ENCODE measurements around the gene RTEL1.
"Not testable (repeated sequence)": the region's sequence is repeated elsewhere in the genome, so short reads cannot be mapped to it uniquely, and the experiment has no call there.

Gene RTEL1

GRCh38 chr20:63631426-63631825 is 26.7 kb upstream of the RTEL1 start:
- not testable (repeated sequence) for H3K79me2 ChIP-seq (ENCODE audit: control insufficient read depth, insufficient read depth, low read length); H3K36me3 ChIP-seq (ENCODE audit: control insufficient read depth, insufficient read depth, low read length); H3K9ac ChIP-seq (ENCODE audit: low read length); H3K4ac ChIP-seq (ENCODE audit: low read depth, low read length); H3K27ac ChIP-seq (ENCODE audit: low read depth, low read length); H3K79me1 ChIP-seq (ENCODE audit: low read length); H2AK5ac ChIP-seq (ENCODE audit: low read length); H3K4me1 ChIP-seq (ENCODE audit: control insufficient read depth, low read depth, low read length); H3K56ac ChIP-seq (ENCODE audit: low read length); H2BK15ac ChIP-seq (replicated peaks; ENCODE audit: low read depth); H4K8ac ChIP-seq (ENCODE audit: low read depth, low read length); H3K27me3 ChIP-seq (ENCODE audit: insufficient read depth, low read length, poor library complexity); H2BK5ac ChIP-seq (ENCODE audit: low read length); H3K4me2 ChIP-seq (ENCODE audit: low read length); H4K5ac ChIP-seq (ENCODE audit: low read length); H3K23ac ChIP-seq (ENCODE audit: low read length); H2BK120ac ChIP-seq (ENCODE audit: low read depth, low read length); H3K4me3 ChIP-seq (ENCODE audit: low read length); H3K18ac ChIP-seq (ENCODE audit: low read length)
- no CpG with 5 or more reads among the region's 10 CpGs for WGBS (ENCODE audit: extremely low coverage, insufficient coverage, low lambda C conversion rate)
- DNase-seq = peak; percentile 76

GRCh38 chr20:63633732-63634131 is 24.4 kb upstream of the RTEL1 start:
- Histone ChIP-seq H3K4me2 (ENCODE audit: low read length) (no peak overlapping the region), H2BK15ac (replicated peaks; ENCODE audit: low read depth) (no peak overlapping the region), H3K36me3 (ENCODE audit: control insufficient read depth, insufficient read depth, low read length) (no peaks in the 10 kb centered on the region), H2AK5ac (ENCODE audit: low read length) (no peak overlapping the region), H3K18ac (ENCODE audit: low read length) (no peak overlapping the region), H3K4ac (ENCODE audit: low read depth, low read length) (no peak overlapping the region), H3K27ac (ENCODE audit: low read depth, low read length) (no peak overlapping the region), H3K79me1 (ENCODE audit: low read length) (no peaks in the 10 kb centered on the region), H3K9ac (ENCODE audit: low read length) (no peak overlapping the region), H3K56ac (ENCODE audit: low read length) (no peak overlapping the region), H3K23ac (ENCODE audit: low read length) (no peak overlapping the region), H3K4me1 (ENCODE audit: control insufficient read depth, low read depth, low read length) (no peaks in the 10 kb centered on the region), H4K8ac (ENCODE audit: low read depth, low read length) (no peak overlapping the region), H2BK120ac (ENCODE audit: low read depth, low read length) (no peak overlapping the region), H3K27me3 (ENCODE audit: insufficient read depth, low read length, poor library complexity) (no peaks in the 10 kb centered on the region), H2BK5ac (ENCODE audit: low read length) (no peak overlapping the region), H3K79me2 (ENCODE audit: control insufficient read depth, insufficient read depth, low read length) (no peaks in the 10 kb centered on the region), H3K4me3 (ENCODE audit: low read length) (no peak overlapping the region), H4K5ac (ENCODE audit: low read length) (no peak overlapping the region)
- DNase-seq = no peak
- WGBS (ENCODE audit: extremely low coverage, insufficient coverage, low lambda C conversion rate) = no CpG with 5 or more reads among the region's 9 CpGs

- Histone ChIP-seq H3K56ac (ENCODE audit: low read length) (no peak overlapping the region), H4K5ac (ENCODE audit: low read length) (no peak overlapping the region), H3K9ac (ENCODE audit: low read length) (no peak overlapping the region), H3K4me3 (ENCODE audit: low read length) (no peak overlapping the region), H2BK120ac (ENCODE audit: low read depth, low read length) (no peak overlapping the region), H3K4me2 (ENCODE audit: low read length) (no peak overlapping the region), H4K8ac (ENCODE audit: low read depth, low read length) (no peak overlapping the region), H3K4me1 (ENCODE audit: control insufficient read depth, low read depth, low read length) (no peaks in the 10 kb centered on the region), H3K79me2 (ENCODE audit: control insufficient read depth, insufficient read depth, low read length) (no peaks in the 10 kb centered on the region), H3K79me1 (ENCODE audit: low read length) (no peaks in the 10 kb centered on the region), H2AK5ac (ENCODE audit: low read length) (no peak overlapping the region), H3K18ac (ENCODE audit: low read length) (no peak overlapping the region), H2BK15ac (replicated peaks; ENCODE audit: low read depth) (no peak overlapping the region), H3K23ac (ENCODE audit: low read length) (no peak overlapping the region), H3K27ac (ENCODE audit: low read depth, low read length) (no peak overlapping the region), H3K4ac (ENCODE audit: low read depth, low read length) (no peak overlapping the region), H2BK5ac (ENCODE audit: low read length) (no peak overlapping the region), H3K36me3 (ENCODE audit: control insufficient read depth, insufficient read depth, low read length) (no peaks in the 10 kb centered on the region), H3K27me3 (ENCODE audit: insufficient read depth, low read length, poor library complexity) (no peaks in the 10 kb centered on the region)
- DNase-seq = no peak
- no CpG with 5 or more reads among the region's 15 CpGs for WGBS (ENCODE audit: extremely low coverage, insufficient coverage, low lambda C conversion rate)
Measured at GRCh38 chr20:63635431-63636141, 22.5 kb upstream of the RTEL1 start.

- H2BK5ac ChIP-seq (ENCODE audit: low read length) = no peak overlapping the region
- no peak overlapping the region for H2BK15ac ChIP-seq (replicated peaks; ENCODE audit: low read depth)
- no CpG with 5 or more reads among the region's 19 CpGs for WGBS (ENCODE audit: extremely low coverage, insufficient coverage, low lambda C conversion rate)
- H3K4me1 ChIP-seq (ENCODE audit: control insufficient read depth, low read depth, low read length) = no peaks in the 10 kb centered on the region
- no peak overlapping the region for H3K27ac ChIP-seq (ENCODE audit: low read depth, low read length)
- no peak overlapping the region for H3K23ac ChIP-seq (ENCODE audit: low read length)
- no peak overlapping the region for H3K4ac ChIP-seq (ENCODE audit: low read depth, low read length)
- H3K27me3 ChIP-seq (ENCODE audit: insufficient read depth, low read length, poor library complexity) = no peaks in the 10 kb centered on the region
- no peak overlapping the region for H3K4me2 ChIP-seq (ENCODE audit: low read length)
- no peak overlapping the region for H4K8ac ChIP-seq (ENCODE audit: low read depth, low read length)
- H3K79me1 ChIP-seq (ENCODE audit: low read length) = no peaks in the 10 kb centered on the region
- no peaks in the 10 kb centered on the region for H3K36me3 ChIP-seq (ENCODE audit: control insufficient read depth, insufficient read depth, low read length)
- H2BK120ac ChIP-seq (ENCODE audit: low read depth, low read length) = no peak overlapping the region
- H3K79me2 ChIP-seq (ENCODE audit: control insufficient read depth, insufficient read depth, low read length) = no peaks in the 10 kb centered on the region
- no peak overlapping the region for H3K18ac ChIP-seq (ENCODE audit: low read length)
- H3K4me3 ChIP-seq (ENCODE audit: low read length) = no peak overlapping the region
- no peak overlapping the region for H2AK5ac ChIP-seq (ENCODE audit: low read length)
- no peak for DNase-seq
- H4K5ac ChIP-seq (ENCODE audit: low read length) = no peak overlapping the region
- H3K56ac ChIP-seq (ENCODE audit: low read length) = no peak overlapping the region
- no peak overlapping the region for H3K9ac ChIP-seq (ENCODE audit: low read length)
Measured at GRCh38 chr20:63636752-63637628, 21.1 kb upstream of the RTEL1 start.

GRCh38 chr20:63639093-63639975 is 18.8 kb upstream of the RTEL1 start:
- H3K18ac ChIP-seq (ENCODE audit: low read length) = no peak overlapping the region
- H3K36me3 ChIP-seq (ENCODE audit: control insufficient read depth, insufficient read depth, low read length) = no peaks in the 10 kb centered on the region
- no peak overlapping the region for H3K27ac ChIP-seq (ENCODE audit: low read depth, low read length)
- H3K4me3 ChIP-seq (ENCODE audit: low read length) = no peak overlapping the region
- no peaks in the 10 kb centered on the region for H3K4me1 ChIP-seq (ENCODE audit: control insufficient read depth, low read depth, low read length)
- no peak overlapping the region for H3K4ac ChIP-seq (ENCODE audit: low read depth, low read length)
- H4K5ac ChIP-seq (ENCODE audit: low read length) = no peak overlapping the region
- no peak overlapping the region for H2BK5ac ChIP-seq (ENCODE audit: low read length)
- no peak overlapping the region for H3K4me2 ChIP-seq (ENCODE audit: low read length)
- no peaks in the 10 kb centered on the region for H3K79me2 ChIP-seq (ENCODE audit: control insufficient read depth, insufficient read depth, low read length)
- H4K8ac ChIP-seq (ENCODE audit: low read depth, low read length) = no peak overlapping the region
- no peaks in the 10 kb centered on the region for H3K79me1 ChIP-seq (ENCODE audit: low read length)
- H3K27me3 ChIP-seq (ENCODE audit: insufficient read depth, low read length, poor library complexity) = no peaks in the 10 kb centered on the region
- no peak overlapping the region for H3K9ac ChIP-seq (ENCODE audit: low read length)
- WGBS (ENCODE audit: extremely low coverage, insufficient coverage, low lambda C conversion rate) = no CpG with 5 or more reads among the region's 15 CpGs
- no peak overlapping the region for H3K23ac ChIP-seq (ENCODE audit: low read length)
- H2BK120ac ChIP-seq (ENCODE audit: low read depth, low read length) = no peak overlapping the region
- DNase-seq = no peak
- H2BK15ac ChIP-seq (replicated peaks; ENCODE audit: low read depth) = no peak overlapping the region
- no peak overlapping the region for H3K56ac ChIP-seq (ENCODE audit: low read length)
- no peak overlapping the region for H2AK5ac ChIP-seq (ENCODE audit: low read length)

Data from mesendoderm (in vitro differentiated cells).